ENCODE data around the gene DENND1A. TPM values are rescaled to one million over a fixed set of nuclear protein-coding genes. Genes with fewer than 3 reads are reported as not detected.

The DENND1A gene
- total RNA-seq, 6 experiments from 2014 or later, result 13.9 to 22.6 (median 16.3) TPM

DNA sequence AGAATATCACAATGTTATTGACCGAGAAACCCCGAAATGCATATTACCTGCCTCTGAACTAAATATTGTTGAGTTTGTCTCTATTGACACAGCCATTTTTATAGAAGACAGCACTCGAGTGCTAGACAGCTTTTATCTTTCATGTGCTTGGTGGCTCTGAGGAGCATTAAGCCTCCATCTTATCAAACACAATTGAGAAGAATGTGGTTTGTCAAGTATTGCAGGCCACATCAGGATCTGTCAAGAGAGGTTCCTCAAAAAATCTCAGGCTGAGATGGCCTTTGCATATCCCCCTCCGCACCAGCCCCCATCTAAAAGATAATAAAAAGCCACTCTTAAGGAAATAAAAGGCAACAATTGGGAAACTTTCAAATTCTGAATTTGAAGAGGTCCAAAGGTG lies 284.8 kb downstream of the DENND1A start:
- DNase-seq (no peak), ATAC-seq (no peak)
- no peak for TF ChIP-seq POLR2A (IDR thresholded peaks at IDR 0.05)
- TF ChIP-seq, protein P1, sequence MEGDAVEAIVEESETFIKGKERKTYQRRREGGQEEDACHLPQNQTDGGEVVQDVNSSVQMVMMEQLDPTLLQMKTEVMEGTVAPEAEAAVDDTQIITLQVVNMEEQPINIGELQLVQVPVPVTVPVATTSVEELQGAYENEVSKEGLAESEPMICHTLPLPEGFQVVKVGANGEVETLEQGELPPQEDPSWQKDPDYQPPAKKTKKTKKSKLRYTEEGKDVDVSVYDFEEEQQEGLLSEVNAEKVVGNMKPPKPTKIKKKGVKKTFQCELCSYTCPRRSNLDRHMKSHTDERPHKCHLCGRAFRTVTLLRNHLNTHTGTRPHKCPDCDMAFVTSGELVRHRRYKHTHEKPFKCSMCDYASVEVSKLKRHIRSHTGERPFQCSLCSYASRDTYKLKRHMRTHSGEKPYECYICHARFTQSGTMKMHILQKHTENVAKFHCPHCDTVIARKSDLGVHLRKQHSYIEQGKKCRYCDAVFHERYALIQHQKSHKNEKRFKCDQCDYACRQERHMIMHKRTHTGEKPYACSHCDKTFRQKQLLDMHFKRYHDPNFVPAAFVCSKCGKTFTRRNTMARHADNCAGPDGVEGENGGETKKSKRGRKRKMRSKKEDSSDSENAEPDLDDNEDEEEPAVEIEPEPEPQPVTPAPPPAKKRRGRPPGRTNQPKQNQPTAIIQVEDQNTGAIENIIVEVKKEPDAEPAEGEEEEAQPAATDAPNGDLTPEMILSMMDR (IDR thresholded peaks at IDR 0.05), result no peak
- intact Hi-C loops (cut with DNase I), result no loop called here
- Histone ChIP-seq H3K9me3 (no peaks in the 10 kb centered on the region), H3K4me3 (no peak overlapping the region), H3K4me1 (peaks cover 0 to 10% (median 0%) of the 10 kb centered on the region in 4 donors), H3K27ac (no peak overlapping the region), H3K27me3 (no peaks in the 10 kb centered on the region), H3K36me3 (no peaks in the 10 kb centered on the region)
- 95% methylated on average over 4 of the region's 4 CpGs for WGBS (ENCODE audit: insufficient coverage, low coverage, low lambda C conversion rate, missing lambda C conversion rate)

DNA sequence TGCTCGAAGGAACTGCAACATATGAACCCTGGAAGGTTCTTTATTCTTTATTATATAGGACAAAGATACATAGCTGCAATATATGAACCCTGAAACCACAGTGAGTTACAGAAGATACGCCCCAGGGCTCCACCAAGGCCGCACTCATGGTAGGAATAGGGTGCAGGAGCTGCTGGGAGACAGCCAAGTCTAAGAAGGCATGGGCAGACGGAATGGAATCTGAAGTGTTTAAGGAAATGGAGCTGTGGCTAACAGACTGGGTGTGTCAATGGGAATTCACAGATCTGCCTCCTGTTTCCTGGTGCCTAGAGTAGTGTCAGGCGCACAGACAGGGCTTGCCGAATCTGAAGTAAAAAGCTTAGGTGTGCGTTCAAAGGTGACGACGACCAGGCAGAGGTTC lies 286.4 kb downstream of the DENND1A start:
- H3K27ac ChIP-seq, result no peak overlapping the region
- no peaks in the 10 kb centered on the region for H3K36me3 ChIP-seq
- H3K9me3 ChIP-seq, result no peaks in the 10 kb centered on the region
- H3K27me3 ChIP-seq, result no peaks in the 10 kb centered on the region
- TF ChIP-seq POLR2A (IDR thresholded peaks at IDR 0.05), result no peak
- TF ChIP-seq, protein P1 (IDR thresholded peaks at IDR 0.05), result no peak
- ATAC-seq (no peak), DNase-seq (no peak)
- WGBS (ENCODE audit: insufficient coverage, low coverage, low lambda C conversion rate, missing lambda C conversion rate), result 93% methylated on average over 9 of the region's 9 CpGs
- intact Hi-C loops (cut with DNase I), result no loop called here
- peaks cover 0 to 10% (median 0%) of the 10 kb centered on the region in 4 donors for H3K4me1 ChIP-seq
- H3K4me3 ChIP-seq, result no peak overlapping the region

DNA sequence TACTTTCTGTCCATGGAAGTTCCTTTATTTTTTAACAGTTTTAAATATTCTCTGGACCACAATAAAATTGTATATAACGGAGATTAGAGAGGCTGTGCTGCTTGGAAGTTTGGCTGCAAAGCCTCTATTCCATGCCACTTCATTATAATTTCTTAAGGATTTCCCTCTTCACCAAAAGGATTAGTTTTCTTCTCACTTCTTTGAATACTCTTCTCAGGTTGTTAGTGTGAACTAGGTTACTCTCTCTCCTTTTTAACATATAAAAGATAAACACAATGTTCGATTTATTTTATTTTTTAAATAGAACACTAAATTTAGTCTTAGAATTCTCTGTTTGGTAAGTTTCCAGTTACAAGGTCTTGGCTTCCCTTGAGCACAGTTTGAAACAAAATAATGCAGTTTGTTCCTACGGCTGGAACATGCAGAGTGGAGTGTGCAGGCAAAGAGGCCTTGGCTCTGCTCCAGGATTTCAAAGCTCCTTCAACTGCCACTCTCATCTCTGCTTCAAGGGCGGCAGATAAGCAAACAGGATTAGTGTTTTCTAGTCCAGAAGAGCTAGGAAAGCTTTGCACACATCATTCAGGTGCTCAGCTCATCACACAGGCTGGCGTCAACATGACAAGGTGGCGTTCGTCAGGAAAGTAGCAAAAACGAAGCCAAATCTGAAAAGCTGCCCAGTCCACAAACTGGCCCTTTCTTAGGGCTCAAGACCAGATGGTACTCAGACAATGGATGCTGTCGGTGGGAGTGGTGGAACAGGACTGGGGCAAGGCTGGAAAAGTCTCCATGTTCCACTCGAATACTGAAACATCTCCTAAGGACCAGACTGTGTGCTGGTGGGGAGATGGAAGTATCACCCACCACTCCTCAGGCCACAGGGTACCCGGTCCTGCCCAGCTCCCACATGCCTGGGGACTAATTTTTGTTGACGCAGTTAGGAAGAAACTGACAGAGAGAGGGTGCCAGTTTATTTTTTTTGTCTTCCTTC lies 287.3 kb downstream of the DENND1A start:
- Histone ChIP-seq H3K4me1 (peaks cover 0 to 9% (median 0%) of the 10 kb centered on the region in 4 donors), H3K4me3 (no peak overlapping the region), H3K27ac (no peak overlapping the region), H3K27me3 (no peaks in the 10 kb centered on the region), H3K36me3 (no peaks in the 10 kb centered on the region), H3K9me3 (no peaks in the 10 kb centered on the region)
- TF ChIP-seq POLR2A (IDR thresholded peaks at IDR 0.05), result no peak
- TF ChIP-seq, protein P1 (IDR thresholded peaks at IDR 0.05), result no peak
- ATAC-seq (no peak), DNase-seq (no peak)
- intact Hi-C loops (cut with DNase I), result no loop called here
- WGBS (ENCODE audit: insufficient coverage, low coverage, low lambda C conversion rate, missing lambda C conversion rate), result 83% methylated on average over 8 of the region's 12 CpGs

GRCh38 chr9:123640792-123641222 lies 289.1 kb downstream of the DENND1A start:
- TF ChIP-seq POLR2A (IDR thresholded peaks at IDR 0.05), result no peak
- TF ChIP-seq, protein P1 (IDR thresholded peaks at IDR 0.05), result no peak
- DNase-seq, result no peak
- ATAC-seq, result no peak
- Histone ChIP-seq H3K27me3 (no peaks in the 10 kb centered on the region), H3K4me3 (no peak overlapping the region), H3K9me3 (no peaks in the 10 kb centered on the region), H3K27ac (no peak overlapping the region), H3K4me1 (no peaks in the 10 kb centered on the region), H3K36me3 (no peaks in the 10 kb centered on the region)
- whole genome bisulfite sequencing (ENCODE audit: insufficient coverage, low coverage, low lambda C conversion rate, missing lambda C conversion rate), result 49% methylated on average over 3 of the region's 4 CpGs
- intact Hi-C loops (cut with DNase I), result no loop called here

Measured in right lobe of liver (tissue), 6 donors.